Bronchial epithelial cell (primary cell): Measurements from ENCODE around the gene DCXR. TPM values are rescaled to one million over a fixed set of nuclear protein-coding genes. Genes with fewer than 3 reads are reported as not detected.

Experiments
- DNase-seq: peaks from one replicate; pipeline ENCODE4 v3.0.0-alpha.2; 2010; ENCODE audit warnings: low read depth
- FAIRE-seq: peaks from 2 replicates; lab custom pipeline; 2011; peaks lifted over from hg19 to GRCh38; lab: Jason Lieb, UNC
- H3K27me3 ChIP-seq: 2 replicates; pipeline ENCODE4 v1.5.1; 2011; ENCODE audit warnings: low read length; ENCODE audit not compliant: control insufficient read depth, insufficient read depth
- H3K36me3 ChIP-seq: 2 replicates; pipeline ENCODE4 v1.5.1; 2011; ENCODE audit warnings: low read length; ENCODE audit not compliant: control insufficient read depth, insufficient read depth
- H3K4me3 ChIP-seq: 2 replicates; pipeline ENCODE4 v1.5.1; 2011; ENCODE audit warnings: mild to moderate bottlenecking, low read depth, low read length, control low read depth
- CTCF ChIP-seq: IDR thresholded peaks from 2 replicates; pipeline ENCODE4 v1.5.1; 2011; ENCODE audit warnings: mild to moderate bottlenecking, moderate library complexity, low read length, control low read depth, inconsistent platforms; ENCODE audit not compliant: insufficient read depth, severe bottlenecking
- total RNA-seq: library from RNA; depleted of rRNA; stranded (reverse); fragments of >200 nt; gene quantifications from 2 replicates; pipeline ENCODE4 v1.2.1, GENCODE V29; 2014

The DCXR gene
- total RNA-seq, 1 donor from 2014 or later, result 87.9 TPM

DNA sequence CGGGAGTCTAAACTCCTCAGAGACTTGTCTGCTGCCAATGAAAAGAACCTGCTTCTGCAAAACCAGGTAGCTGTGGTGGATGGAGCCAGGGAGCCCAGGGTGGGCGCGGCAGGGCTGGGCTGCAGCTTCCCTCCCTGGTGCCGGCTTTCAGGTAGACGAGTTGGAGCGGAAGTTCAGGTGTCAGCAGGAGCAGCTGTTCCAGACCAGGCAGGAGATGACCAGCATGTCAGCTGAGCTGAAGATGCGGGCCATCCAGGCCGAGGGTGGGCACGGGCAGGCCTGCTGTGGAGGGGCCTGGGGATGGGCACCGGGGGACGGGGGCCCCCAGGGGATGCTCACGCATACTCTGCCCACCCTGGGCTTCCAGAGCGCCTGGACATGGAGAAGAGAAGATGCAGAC, 9.3 kb downstream of the DCXR start:
- DNase-seq (no peak), FAIRE-seq (no peak)
- no peak overlapping the region for H3K4me3 ChIP-seq
- no peak for TF ChIP-seq CTCF
- no peaks in the 10 kb centered on the region for H3K27me3 ChIP-seq
- peaks cover 2% of the 10 kb centered on the region for H3K36me3 ChIP-seq

DNA sequence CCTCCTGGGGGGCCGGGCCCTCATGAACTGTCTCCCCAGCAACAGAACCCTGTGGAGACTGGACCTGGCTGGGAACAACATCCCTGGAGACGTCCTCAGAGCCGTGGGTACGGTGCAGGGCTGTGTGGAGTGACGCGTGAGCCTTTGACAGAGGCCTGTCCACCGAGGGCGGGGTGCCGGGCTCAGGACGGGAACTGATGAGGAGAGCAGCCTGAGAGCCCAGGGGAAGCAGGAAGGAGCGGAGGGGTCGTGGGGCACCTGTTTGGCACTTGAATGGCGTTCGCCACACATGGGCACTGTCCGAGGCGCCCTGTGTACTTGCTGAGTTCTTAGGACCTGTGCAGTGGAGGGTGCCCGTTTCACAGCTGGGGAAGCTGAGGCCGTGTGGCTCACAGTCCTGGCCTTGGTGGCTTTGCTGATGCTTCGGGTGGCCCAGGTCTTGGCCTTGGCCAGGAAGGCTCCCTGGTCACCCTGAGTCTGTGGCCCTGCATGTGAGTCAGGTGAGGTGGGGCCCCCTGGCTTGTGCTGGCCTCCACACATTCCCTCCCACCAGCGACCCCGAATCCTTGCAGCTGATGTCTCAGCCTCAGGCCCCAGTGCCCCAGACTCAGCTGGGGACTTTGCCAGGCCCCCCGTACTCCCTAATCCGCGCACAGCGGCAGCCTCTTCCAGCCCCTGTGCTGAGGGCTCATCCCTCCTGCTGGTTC, 11.9 kb downstream of the DCXR start:
- Histone ChIP-seq H3K4me3 (no peak overlapping the region), H3K36me3 (peaks cover 2% of the 10 kb centered on the region), H3K27me3 (no peaks in the 10 kb centered on the region)
- DNase-seq (no peak), FAIRE-seq (no peak)
- no peak for TF ChIP-seq CTCF

- no peak for FAIRE-seq
- Histone ChIP-seq H3K36me3 (peaks cover 2% of the 10 kb centered on the region), H3K27me3 (no peaks in the 10 kb centered on the region), H3K4me3 (no peak overlapping the region)
- TF ChIP-seq CTCF, result no peak
- no peak for DNase-seq
These were observed 12.6 kb downstream of the DCXR start for GRCh38 chr17:82024859-82025258.

DNA sequence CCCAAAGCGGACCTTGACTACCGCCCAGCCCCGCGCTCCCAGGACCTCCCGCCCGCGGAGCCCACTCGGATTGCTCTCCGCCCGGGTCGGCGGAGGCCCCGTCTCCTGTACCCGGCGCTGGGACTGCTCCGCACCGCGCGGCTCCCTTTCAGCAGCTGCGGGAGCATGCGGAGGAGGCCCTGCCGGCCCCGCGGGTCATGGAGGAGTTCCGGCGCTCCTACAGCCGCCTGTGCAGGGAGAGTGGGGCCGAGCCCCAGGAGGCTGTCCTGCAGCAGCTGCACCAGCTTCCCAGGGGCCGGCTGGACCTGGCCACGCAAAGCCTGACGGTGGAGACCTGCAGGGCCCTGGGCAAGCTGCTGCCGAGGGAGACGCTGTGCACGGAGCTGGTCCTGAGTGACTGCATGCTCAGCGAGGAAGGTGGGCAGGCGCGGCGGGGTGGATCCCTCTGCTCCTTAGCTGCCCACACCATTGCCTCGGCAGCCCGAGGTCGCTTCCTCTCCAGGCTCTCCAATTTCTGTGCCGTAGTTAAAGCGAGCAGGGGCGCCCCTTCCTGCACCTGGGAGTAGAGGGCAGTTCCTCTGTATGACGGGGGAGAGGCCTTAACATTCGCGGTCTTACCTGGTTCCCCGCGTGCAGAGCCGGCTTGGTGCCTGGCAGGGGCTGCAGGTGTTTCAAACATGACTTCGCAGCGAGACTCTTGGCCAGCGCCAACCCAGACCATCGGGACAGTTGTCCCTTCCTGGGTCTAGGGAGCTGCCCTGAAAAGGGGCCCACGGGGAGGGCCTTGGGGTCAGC, 13.9 kb downstream of the DCXR start:
- Histone ChIP-seq H3K36me3 (peaks cover 2% of the 10 kb centered on the region), H3K4me3 (peak overlapping the region; percentile 78), H3K27me3 (no peaks in the 10 kb centered on the region)
- TF ChIP-seq CTCF, result no peak
- FAIRE-seq (no peak), DNase-seq (no peak)

GRCh38 chr17:82022981-82023446, 14.5 kb downstream of the DCXR start, which contains the start of gene LRRC45:
Gene LRRC45 (plus strand): TSS chr17:82023305. CDS start chr17:82023644, 339 bp downstream.
- FAIRE-seq, result no peak
- no peaks in the 10 kb centered on the region for H3K27me3 ChIP-seq
- DNase-seq, result peak; percentile 95
- TF ChIP-seq CTCF, result no peak
- peak within 1 kb of the TSS; percentile 98 for H3K4me3 ChIP-seq
- peaks cover 2% of the 10 kb centered on the region for H3K36me3 ChIP-seq
